Fibroblast of mammary gland (primary cell): Measurements from ENCODE around the gene ELFN2.

ENCODE experiments used
- DNase-seq: peaks from one replicate; pipeline ENCODE4 v3.0.0-alpha.2; 2010; ENCODE audit warnings: low read depth
- H3K4me3 ChIP-seq: 2 replicates; pipeline ENCODE4 v1.5.1; 2011; ENCODE audit warnings: low read depth, mild to moderate bottlenecking, low read length, moderate library complexity; ENCODE audit not compliant: control insufficient read depth
- CTCF ChIP-seq: conservative IDR thresholded peaks from 2 replicates; pipeline ENCODE4 v1.5.1; 2011; ENCODE audit warnings: low read depth, low read length, inconsistent platforms; ENCODE audit not compliant: control insufficient read depth, insufficient read depth

ELFN2 gene

GRCh38 chr22:37355174-37355573, 72.1 kb downstream of the ELFN2 start:
- TF ChIP-seq CTCF, result no peak
- no peak for DNase-seq
- H3K4me3 ChIP-seq, result no peak overlapping the region

- no peak for TF ChIP-seq CTCF
Measured at GRCh38 chr22:37354670-37355069, 72.6 kb downstream of the ELFN2 start.

GRCh38 chr22:37354261-37354660, 73.0 kb downstream of the ELFN2 start:
- no peak overlapping the region for H3K4me3 ChIP-seq
- no peak for TF ChIP-seq CTCF
- no peak for DNase-seq

More at GRCh38 chr22:37354670-37355069, 72.6 kb downstream of the ELFN2 start:
- DNase-seq, result no peak
- no peak overlapping the region for H3K4me3 ChIP-seq

GRCh38 chr22:37353839-37354238, 73.4 kb downstream of the ELFN2 start:
- DNase-seq, result no peak
- TF ChIP-seq CTCF, result no peak
- H3K4me3 ChIP-seq, result no peak overlapping the region

GRCh38 chr22:37352481-37352880, 74.8 kb downstream of the ELFN2 start:
- H3K4me3 ChIP-seq, result no peak overlapping the region
- DNase-seq, result no peak
- TF ChIP-seq CTCF, result no peak

GRCh38 chr22:37351232-37351631, 76.0 kb downstream of the ELFN2 start:
- TF ChIP-seq CTCF, result no peak
- no peak for DNase-seq
- no peak overlapping the region for H3K4me3 ChIP-seq
